DMS79 (cell line): ENCODE measurements around the gene SUCLG2.

Experiments
- DNase-seq: peaks from one replicate; lab custom pipeline; 2025; lab: John Stamatoyannopoulos, UW

Gene SUCLG2

DNA sequence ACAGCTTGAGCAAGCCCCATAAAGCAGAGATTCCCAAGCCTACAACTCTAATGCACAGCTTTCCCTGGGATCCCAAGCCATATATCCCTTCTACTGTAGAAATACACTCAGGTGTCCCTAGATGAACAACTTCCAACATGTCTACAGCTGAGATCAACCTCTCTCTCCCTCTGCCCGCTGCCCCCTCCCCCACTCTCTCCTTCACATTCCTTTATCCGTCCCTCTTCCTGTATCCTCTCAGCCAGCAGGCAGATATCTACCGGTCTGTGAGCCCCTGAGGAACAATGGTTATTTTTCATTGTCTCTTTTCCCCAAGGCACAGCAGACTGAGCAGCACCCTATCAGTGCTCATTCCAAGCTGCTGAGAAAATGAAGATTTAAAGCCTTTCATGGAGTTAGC is 138.6 kb downstream of the SUCLG2 start:
- DNase-seq = no peak

- DNase-seq = no peak
Measured at GRCh38 chr3:67509471-67510075, 144.8 kb downstream of the SUCLG2 start.

GRCh38 chr3:67507584-67507983 is 146.8 kb downstream of the SUCLG2 start:
- DNase-seq = no peak

- no peak for DNase-seq
Measured at GRCh38 chr3:67500709-67501108, 153.7 kb downstream of the SUCLG2 start.

GRCh38 chr3:67497746-67498145 is 156.7 kb downstream of the SUCLG2 start:
- DNase-seq = no peak

DNA sequence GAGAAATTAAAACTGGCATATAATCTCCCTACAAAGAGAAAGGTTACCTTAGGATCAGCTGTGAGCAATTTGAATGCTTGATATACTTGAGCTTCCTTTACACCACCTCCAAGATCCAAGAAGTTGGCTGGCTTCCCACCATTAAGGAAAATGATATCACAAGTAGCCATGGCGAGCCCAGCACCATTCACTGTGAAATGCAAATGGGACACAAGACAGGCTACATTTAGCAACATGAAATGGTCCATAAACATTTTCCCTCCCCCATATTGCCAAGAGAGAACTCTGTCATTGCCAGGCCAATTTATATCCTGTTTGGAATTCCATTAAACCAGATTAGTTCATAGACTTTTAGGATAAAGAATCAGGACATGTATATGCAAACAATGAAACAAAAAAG is 158.7 kb downstream of the SUCLG2 start:
- no peak for DNase-seq

GRCh38 chr3:67493808-67494207 is 160.6 kb downstream of the SUCLG2 start:
- DNase-seq = no peak

DNA sequence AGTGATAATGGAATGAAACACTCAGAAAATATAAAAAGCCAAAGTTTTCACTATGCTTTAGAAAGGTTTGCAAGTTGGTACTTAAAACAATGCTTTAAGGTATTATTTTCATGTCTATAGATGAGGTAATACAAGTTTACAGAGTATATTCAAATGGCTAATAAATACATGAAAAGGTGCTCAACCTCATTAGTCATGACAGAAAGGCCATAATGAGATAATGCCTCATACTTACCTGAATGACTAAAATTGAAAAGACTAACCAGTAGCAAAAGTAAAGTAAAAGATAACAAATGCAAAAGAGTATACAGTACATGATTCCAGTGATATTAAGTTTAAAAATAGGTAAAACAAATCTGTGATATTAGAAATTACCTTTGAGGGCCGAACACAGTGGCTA is 163.8 kb downstream of the SUCLG2 start:
- no peak for DNase-seq

- no peak for DNase-seq
Measured at GRCh38 chr3:67489816-67490215, 164.6 kb downstream of the SUCLG2 start.

DNA sequence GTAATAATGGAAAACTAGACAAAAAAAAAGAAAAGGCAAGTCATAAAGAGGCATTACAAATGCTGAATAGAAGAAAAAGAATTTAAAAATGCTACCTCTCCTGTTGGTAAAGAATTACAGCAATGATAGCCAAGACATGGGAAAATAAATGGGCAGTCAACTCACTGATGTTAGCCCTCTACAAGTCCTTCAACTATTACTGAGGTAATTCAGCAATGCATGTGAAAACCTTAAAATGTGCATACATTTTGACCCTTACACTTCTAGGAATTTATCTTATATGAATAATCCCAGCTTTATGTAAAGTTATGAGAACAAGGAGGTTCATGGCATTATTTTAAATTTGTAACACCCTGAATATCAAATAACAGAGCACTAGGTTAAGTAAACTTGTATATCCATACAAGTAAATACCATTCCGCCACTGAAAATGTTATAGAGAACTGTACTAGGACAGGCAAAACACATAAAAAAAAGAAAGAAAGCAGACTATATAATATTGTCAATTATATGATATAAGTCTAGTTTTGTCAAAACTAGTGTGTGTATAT is 166.8 kb downstream of the SUCLG2 start:
- DNase-seq = no peak

GRCh38 chr3:67486883-67487282 is 167.5 kb downstream of the SUCLG2 start:
- DNase-seq = no peak

GRCh38 chr3:67484085-67484484 is 170.3 kb downstream of the SUCLG2 start:
- no peak for DNase-seq

DNA sequence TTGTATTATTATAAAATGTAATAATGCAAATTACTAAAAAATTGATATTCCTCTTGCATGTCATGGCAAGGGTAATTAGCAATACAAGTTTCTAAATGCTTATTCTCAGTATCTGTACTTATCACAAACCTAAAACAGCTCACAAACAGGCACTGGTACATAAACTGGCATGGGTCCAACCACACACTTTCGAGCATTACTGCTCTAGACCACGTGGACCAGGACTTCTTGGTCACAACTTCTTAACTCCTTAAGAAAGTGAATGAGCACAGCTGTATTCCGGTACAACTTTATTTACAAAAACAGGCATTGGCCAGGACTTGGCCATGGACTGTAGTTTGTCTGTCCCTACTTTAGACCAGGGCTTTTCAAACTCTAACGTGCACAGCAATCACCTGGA is 173.3 kb downstream of the SUCLG2 start:
- no peak for DNase-seq

GRCh38 chr3:67478423-67478822 is 176.0 kb downstream of the SUCLG2 start:
- DNase-seq = no peak

DNA sequence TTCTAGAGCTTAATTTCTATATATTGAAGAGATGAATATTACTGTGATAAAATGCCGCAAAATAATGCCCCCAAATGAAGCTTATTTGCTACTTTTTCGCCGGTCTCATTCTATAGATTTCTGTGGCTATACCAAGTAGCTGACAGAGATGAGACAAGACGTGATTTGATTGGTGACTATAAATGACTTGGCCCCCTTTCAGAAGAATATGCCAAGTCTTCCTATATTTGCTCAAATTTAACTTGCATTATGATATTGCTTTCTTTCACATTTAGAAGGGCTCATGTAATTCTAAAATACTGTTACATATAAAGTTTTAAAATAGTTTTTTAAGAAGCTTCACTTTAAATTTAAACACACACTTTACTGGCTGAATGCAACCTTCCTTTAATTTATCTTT is 180.1 kb downstream of the SUCLG2 start:
- no peak for DNase-seq

GRCh38 chr3:67472674-67473201 is 181.7 kb downstream of the SUCLG2 start:
- DNase-seq = no peak

GRCh38 chr3:67470207-67470606 is 184.2 kb downstream of the SUCLG2 start:
- no peak for DNase-seq

DNA sequence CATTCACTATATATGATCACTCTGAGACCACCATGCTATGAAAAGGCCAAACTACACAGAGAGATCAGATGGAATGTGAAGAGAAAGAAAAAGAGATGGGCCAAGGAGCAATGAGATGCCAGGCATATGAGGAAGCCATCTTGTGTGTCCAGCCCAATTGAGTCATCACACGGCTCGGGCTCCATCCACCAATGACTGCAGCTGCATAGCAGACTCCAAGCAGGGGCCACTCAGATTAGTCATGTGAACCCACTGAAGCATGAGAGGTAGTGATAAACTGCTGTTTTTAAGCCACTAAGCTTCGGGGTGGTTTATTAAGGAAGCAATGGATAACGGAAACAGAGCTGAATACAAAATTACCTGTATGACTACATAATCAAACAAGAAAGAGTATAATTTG is 185.9 kb downstream of the SUCLG2 start:
- DNase-seq = no peak

- no peak for DNase-seq
Measured at GRCh38 chr3:67463656-67464055, 190.8 kb downstream of the SUCLG2 start.

GRCh38 chr3:67462187-67462586 is 192.2 kb downstream of the SUCLG2 start:
- DNase-seq = no peak

GRCh38 chr3:67461667-67462142 is 192.7 kb downstream of the SUCLG2 start:
- DNase-seq = no peak

DNA sequence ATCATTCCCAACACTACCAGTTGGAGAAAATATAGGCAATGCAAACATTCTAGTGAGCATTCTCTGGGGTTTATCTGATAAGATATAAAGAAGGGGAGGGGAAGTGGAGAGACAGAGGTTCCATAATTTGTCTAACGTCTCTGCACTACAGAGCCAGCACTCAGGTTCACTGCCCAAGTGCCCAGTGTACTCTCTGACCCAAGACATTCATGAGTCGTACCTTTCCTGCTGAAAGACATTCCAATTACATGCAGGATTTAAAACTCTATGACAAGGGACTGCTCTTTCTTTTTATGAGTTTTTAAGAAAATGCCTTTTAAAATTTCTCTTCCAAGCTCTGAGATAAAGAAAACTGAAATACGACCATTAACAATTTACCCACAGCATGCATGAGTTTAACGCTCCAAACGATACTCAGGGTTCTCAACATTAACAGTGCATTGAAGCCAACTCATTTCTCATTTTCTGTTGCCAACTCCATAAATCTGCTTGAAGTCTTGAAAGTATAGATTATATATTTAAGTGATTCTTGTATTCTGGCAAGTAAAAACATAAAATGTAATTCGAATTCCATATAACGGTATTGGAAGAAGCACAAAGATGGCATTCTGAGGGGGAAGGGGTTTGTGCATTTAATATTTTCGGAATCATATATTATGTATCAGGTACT is 193.4 kb downstream of the SUCLG2 start:
- DNase-seq = no peak

GRCh38 chr3:67459796-67460195 is 194.6 kb downstream of the SUCLG2 start:
- DNase-seq = no peak
